ENCODE data around the gene FGFBP1.

Gene FGFBP1

DNA sequence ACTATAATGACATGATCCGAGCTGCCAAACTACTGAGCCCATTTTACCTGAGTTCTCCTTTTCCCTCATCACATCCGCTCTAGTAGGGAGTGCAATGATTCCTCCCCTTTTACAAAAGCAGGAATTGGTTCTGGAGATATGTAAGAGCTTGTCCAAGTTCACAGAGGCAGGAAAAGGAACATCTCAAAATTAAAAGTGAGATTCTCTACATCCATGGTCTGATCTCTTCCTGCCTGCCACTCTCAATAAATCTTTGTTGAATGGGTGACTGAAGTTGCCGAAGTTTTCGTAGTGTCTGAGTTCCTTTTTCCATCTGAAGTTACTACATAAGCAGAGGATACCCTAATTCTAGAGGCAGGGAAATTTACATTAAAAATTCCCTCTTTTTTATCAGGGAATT lies at the start of gene FGFBP1:
Gene FGFBP1 (minus strand): TSS at position 101 of the 400 bp plus-strand sequence. CDS start 2,108 bp downstream, outside the sequence.
- no peak for DNase-seq

DNA sequence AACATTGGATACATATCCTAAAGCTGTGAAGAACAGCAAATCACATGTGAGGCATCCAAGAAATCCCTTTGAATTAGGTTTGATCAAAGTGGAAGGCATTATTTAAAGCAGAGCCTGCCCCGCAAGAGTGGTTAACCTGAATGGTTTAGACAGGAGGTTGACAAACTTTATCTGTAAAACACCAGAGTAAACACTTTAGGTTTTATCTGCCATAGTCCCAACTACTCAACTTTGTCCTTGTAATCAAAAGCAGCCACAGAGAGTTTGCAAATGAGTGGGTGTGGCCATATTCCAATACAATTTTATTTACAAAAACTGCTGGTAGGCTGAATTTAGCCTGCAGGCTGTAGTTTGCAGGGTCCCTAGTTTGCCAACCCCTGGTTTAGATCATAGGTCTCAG lies 49.7 kb upstream of the FGFBP1 start:
- no peak for DNase-seq

DNA sequence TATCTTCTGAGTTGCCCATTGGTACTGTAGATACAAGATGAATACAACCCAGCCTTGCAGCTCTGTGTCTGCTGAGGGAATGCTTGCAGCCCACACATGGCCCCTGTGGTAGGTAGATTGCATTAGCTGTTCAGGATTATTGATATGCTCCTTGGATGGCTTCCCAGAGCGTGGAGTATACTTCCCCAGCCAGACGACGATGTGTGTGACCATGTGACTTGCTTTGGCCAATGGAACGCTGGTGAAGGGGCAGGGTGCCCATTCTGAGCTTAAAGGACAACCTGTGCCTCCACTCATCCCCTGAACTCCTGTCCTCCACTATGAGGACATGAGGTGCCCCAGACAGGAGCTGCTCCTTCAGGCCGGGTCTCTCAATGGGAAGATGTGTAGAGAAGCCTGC lies 48.4 kb upstream of the FGFBP1 start:
- no peak for DNase-seq

DNA sequence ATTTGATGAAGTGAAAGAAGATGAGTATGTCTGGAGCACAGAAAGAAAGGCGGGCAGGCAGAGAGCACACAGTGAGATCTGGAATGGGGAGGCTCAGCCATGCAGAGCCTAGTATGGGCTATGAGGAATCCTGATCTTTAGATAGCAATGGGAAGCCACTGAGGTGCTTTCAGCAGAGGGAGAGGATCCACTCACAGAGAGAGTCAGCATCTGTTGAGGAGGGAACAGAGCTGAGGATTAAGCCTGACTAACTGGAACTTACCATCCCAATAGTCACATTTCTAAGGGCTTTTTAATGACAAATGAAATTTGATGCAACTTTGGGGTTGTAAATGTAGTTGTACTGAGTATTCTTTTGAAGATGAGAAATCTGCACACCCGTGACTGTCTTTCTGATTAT lies 45.1 kb upstream of the FGFBP1 start:
- DNase-seq: no peak

DNA sequence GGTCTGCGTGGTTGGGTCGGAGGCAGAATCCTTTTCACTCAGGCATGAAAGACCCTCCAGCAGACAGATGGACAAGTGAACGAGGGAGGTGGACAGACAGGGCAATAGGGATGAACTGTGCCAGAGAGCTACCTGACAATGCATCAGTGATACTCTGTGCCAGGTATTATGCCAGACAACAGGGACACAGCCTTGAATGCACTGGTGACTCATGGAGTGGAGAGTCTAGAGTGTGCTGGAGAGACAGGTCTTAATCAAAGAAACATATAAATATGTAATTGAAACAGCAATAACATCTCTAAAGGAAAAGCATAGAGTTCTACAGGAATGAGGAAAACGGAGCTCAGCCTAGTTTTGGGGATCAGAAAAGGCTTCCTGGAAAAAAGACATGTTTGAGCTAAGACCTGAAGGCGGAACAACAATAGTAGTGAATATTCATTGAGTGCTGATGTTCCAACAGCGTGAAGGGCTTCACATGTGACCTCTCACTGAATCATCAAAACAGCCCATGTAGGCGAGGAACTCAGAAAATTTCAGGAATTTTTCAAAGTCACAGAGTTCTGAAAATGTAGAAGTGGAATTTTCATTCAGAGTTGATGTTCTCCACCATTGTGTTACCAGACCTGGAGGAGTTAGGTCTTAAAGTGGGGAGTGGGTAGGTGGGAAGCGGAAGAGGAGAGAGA lies 44.4 kb upstream of the FGFBP1 start:
- DNase-seq: no peak

DNA sequence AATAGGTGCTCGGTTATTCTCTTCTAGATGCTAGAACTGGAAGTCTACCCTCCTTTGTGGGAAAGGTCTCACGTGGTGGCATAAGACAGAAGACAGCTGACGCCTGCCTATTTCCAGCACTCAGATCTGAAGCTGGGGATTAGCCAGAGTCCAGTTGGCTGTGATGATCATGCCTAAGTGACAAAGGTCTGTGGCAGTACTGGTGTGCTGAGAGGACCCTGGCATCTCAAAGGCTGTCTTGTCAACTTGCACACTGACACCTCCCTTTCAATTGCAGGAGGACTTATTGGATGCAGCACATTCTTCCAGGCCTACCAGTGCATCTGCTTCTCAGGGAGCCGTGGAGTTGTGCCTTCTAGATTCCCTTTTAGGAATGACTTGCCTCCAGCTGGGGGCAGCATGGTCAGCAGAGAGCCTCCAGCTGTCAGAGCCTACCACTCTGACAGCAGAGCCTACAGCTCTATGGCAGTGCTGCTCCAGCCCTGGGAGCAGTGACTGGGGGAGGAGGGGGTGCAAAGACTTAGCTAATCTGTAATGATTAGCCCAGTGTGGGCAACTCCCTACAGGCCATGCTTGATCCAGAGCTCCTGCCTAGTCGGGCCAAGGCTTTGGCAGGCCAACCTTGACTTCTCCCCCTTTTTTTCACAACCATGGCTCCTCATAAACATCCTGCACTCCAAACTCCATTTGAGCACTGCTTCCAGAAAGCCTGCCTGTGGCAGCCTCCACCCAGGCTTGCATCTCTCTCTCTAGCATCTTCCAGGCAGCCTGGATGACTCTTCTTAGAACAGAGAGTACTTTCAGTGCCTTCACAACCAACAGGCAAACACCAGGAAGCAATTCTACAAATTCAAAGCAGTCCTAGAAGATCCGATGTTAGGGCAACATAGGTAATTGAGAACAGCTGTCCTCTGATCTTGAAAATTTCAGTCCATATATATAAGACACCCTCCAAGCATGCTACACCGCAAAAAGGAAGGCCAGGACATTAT lies 38.2 kb upstream of the FGFBP1 start:
- no peak for DNase-seq

DNA sequence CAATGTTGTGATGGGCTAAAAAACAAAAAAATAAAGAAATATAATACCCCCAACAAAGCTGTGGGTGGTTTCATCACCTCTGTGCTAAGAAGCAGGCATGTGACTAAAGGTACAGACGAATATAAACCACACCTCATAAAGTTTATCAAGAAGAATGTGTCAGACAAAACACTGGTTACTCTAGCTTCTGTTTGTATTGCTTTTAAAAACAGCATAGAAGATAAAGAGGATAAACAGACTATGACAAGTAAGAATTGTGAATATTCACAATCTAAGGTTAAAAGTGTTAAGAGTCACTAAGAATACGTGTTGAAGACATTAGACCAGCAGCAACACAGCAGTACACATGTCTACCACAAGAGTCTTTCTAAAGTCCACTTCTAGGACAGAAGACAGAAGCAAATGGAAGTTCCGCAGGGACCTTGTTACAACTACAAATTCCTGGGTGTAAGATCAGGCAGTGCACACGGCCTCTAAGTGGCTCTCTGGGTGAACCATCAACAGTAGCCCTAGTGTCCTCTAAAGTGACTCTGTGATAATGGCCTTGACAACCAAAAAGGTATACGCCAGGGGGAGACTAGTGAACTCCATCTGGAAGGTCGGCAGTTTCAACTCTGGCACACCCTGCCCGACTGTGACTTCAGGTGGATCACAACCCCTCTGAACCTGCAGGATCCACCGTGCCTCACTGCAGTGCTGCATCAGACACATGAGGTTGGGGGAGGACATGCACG lies 32.7 kb upstream of the FGFBP1 start:
- DNase-seq: no peak

DNA sequence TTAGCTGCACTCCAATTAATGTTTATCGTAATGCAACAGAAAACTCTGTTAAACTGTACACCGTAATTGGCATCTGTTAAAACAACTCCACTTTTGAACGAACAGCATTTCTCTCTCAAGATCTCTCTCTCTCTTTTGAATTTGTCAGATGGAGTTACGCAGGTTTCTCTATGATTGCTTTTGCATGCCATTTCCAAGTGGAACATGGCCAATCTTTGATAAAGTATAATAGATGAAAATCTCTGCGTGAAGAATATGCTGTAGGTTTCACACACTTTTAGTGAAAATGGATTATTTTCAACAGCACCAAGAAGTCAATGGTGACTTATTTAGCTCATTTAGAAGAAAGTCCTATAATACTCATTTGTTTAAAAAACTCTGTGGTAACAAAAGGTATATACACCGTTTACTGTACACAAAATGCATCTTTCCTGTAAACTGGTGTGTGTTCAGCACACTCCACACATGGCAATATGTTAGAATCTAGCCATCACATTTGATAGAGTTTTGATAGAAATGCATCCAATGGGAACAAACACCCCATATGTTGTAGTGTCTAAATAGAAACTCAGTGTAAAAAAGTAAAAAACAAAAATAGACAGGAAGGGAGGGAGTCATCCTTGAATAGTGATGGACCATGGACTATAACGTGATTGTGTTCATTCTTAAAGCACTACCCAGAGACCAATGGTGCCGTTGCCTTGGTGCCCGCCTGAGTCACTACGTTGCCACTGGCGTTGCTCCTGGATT lies 30.2 kb upstream of the FGFBP1 start:
- DNase-seq: no peak

DNA sequence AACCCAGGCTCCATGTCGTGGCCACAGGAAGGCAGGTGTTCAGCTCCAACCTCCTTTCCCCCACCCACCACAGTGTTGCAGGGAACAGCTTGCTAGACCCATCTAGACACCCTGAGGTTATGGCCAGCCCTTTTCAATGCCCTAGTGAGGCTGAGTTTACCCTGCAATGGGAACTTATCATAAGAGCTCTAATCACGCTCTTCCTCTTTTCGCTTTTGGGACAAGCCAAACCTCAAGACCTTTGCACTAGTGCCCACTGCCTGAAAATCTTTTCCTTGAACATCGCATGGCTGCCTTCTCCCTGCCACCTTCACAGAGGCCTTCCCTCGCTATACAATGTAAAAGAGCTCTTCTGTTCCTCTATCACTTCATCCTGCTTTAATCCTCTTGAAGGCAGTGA lies 26.8 kb upstream of the FGFBP1 start:
- no peak for DNase-seq

DNA sequence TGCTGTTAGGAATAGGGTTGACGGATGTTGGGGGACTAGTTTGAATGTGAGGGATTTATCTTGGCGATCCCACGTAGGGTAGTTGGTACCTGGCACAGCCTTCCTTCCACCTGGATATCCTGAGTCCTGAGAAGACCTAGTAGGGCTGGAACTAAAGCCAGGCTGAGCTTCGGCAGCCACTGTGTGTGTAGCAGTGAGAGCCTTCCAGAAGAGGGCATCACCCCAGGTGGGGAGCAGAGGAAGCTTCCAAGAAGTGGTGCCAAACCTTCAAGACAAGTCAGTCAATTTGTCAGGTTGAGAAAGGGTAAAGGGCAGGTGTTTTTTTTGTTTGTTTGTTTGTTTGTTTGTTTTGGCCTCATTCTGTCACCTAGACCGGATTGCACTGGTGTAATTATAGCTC lies 25.6 kb upstream of the FGFBP1 start:
- DNase-seq: no peak

DNA sequence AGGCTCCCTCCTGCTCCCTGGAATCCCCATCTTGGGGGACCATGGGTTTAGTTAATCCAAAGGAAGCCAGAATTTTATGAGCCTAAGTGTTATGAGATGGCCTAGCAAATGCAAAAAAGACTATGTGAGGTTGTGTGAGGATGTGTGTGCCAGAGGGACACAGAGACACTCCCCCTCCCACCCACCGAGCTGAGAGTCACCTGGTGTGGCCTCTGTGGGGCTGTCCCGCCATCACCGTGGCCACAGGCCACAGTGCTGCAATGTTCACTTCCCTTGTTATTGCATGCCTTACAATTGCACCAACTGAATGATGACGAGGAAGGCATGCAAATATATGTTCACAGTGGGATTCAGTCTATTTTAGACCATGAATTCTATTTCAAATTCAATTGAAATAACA lies 25.0 kb upstream of the FGFBP1 start:
- peak; percentile 43 for DNase-seq

DNA sequence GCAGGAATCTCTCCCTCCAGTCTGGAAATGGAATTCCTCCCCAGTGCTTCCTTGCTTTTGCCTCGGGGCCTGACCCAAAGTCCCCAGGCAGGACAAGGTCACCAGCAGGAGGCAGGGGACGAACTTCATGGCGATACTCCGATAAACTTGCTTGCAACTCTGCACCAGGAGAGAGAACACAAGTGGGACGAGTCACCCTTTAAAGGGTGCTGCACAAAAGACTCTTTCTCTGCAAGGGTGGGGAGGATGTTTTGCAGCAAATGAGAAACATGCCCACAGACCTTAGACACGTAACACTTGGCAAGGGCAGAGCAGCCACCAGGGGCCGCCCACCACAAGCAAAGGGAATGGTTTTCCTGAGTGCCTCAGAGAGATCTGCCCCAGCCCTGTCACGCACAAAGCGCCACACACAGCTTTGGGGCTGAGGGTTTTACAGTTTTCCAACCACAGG lies 24.5 kb upstream of the FGFBP1 start, which contains the start of gene FGFBP2:
Gene FGFBP2 (minus strand): TSS at position 175 of the 451 bp plus-strand sequence. CDS start 46 bp downstream, at position 129.
- peak; percentile 57 for DNase-seq

DNA sequence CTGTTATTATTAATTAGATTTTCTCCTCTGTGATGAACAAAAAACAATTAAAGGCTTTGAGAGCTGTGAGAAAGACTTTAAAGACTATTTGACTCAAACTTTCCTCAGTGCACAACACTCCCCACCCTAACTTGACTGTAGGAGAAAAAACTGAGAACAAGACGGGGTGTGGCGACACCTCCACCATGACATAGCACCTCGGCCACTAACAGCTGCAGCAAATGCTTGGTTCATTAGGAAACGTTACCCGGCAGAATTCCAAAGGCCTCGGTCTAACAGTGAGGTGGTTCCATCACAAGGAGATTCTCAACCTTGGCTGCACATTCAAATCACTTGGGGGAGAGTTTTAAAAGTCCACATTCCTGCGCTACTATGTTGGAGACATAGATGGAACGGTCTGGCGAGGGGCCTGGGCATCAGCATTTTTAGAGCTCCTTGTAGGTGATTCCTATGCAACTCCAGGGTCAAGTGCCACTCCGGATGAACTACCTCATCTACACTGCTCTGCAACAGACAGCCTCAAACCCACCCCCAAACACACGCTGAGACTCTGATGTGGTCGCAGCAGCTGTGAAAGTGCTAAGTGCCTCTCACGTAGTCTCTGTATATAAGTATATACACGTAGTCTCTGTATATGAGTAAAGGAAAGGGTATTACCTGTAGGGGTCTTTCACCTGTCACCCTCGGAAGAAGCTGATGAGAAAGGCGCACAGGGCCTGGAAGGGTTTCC lies 23.4 kb upstream of the FGFBP1 start:
- peak; percentile 46 for DNase-seq

DNA sequence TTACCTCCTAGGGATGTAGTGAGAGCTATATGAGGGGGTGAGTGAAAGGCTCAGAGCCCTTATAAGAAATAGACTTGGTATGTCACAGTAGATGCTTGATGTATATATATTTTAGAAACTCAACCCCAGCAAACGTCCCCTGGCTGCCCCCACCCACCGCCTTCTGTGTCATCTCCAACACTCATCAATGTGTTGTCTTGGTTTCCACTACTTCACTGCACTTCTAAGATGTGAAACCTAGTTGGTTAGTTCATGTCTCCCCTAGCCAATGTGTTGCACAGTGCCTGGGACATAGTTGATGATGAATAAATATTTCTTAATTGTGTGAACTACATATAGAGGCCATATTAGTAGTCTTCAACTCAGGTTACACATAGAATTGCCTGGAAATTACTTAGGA lies 20.0 kb upstream of the FGFBP1 start:
- DNase-seq: no peak

DNA sequence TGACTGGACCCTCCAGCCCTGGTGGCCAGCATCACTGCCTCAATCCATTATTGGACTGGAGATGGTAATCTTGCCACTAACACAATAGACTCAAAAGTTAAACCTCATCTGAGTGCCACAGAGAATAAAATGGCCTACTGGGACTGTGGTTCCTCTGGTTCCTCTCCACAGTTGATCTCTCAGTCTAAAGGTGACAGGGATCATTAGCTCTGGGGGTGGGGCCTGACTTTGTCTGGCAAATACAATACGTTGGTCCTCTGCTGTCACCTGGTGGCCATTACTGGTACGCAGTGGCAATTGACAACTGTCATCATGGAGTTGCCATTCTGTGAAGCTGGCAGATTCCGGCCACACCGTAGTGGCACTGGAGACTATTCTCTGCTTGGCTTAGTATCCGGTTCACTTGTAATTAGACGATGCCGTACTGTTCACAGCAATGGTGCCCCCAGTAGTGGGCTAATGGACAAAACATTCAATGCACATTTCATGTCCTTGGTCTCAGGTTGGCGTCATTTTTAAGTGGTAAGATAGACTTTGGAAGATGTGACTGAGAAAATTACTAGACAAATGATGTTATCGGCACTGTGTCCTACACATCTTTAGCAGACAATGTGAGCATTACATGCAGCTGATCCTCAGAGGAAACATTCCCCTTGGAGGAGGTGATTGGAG lies 17.8 kb upstream of the FGFBP1 start:
- DNase-seq: peak; percentile 80

DNA sequence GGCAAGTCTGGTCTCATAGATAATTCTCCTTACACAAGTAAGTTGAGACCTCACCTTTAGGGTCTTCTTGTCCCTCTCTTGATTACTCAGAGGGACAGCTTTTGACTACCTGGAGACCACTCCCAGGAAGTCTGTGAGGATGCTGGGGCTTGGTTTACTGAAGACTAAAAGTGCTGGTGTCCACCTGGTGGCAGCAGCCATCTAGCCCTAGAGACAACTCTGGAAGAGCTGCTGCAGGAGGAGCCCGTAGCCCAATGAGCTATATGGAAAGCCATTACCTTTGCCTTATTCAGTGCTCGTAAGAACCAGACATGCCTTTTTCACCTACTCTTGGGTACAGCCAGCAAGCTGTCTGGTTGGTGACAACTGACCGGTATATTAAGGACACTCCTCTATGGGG lies 17.1 kb upstream of the FGFBP1 start:
- no peak for DNase-seq

DNA sequence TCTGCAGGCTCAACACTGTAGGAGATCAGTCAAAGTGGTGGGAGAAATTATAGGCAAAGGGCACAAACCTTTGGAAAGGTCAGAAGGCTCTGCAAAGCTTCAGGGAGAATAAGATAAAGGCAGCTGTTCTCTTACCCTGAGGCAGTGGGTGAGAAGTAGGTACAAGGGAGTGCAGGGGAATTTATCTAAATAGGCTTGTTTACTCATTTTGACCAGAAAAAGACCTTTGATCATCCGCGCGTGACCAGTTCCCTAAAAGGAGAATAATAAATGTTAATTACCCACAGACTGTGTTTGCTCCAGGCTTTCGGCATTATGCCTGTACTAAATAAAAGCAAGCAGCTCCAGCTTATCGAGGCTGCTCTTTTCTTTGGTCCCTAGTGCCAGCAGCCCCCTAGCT lies 15.1 kb upstream of the FGFBP1 start:
- no peak for DNase-seq

DNA sequence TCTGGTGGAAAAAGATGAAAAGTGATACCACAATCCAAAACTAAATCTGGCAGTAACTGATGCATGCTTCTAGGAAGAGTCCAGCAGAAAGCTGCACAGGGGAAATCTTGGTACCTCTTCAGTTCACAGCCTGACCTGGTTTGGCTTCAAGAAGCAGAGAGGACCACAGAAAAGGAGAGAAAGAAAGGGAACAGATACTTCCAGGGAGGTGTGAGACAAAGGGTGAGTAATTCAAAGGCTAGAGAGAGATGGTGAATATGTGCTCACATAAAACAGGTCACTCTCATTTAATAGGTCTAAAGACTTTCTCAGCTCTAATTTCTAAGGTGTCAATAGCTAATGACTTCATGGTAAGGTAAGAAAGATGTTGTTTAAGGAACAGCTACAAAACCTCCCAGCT lies 13.2 kb upstream of the FGFBP1 start:
- DNase-seq: no peak

DNA sequence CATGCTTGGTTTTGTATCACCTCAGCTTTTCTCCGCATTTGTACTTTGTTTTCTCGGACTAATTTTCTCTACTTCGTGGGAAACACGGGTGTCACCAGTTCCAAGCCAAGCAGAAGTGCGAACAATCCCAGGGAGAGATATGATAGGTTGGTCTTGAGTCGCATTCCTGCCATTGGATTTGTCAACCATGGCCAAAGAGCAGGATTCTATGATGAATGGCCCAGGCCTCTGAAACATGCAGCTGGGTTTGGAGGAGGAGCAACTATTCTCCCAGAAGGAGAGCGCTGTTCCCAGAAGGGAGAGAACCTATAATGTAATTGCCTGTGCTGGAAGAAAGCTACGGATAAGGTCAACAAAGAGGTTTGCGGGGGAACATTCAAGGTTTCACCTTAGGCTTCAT lies 10.3 kb upstream of the FGFBP1 start:
- DNase-seq: no peak

DNA sequence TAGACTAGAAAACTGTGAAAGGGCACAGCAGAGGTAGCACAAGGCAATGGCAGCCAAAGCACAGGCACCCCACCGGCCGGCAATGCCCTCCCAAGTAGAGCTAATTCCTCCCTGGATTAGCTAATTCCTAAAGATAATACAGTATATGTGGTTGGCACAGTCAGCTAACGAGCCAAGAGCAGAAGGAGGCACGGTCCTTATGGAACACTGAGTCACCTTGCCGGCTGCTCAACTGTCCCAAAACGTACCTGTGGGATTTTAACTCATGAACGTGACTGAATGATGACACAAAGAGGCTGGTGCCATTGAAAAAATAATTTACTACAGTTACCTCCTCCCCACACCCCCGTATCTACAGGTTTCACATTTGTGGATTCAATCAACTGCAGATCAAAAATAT lies 9.1 kb upstream of the FGFBP1 start:
- no peak for DNase-seq

DNA sequence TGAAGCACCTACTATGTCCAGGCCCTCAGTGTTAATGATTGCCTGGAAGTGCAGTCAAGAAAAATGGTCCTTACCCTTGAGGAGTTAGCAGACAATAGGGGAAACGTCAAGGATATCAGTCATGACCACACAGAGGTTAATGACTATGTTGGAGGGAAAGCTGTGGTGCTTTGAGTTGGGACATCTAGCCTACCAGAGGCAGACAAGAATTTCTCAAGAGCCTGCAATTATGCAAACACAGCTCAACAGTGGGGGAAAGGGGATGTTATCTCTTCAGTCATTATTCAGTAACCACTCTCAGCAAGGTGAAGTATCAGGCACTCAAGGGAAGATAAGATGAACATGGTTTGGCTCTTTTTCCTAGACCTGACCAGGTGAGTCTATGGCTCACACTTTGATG lies 7.0 kb upstream of the FGFBP1 start:
- no peak for DNase-seq
